ENCODE results near the gene GULP1.

GRCh38 chr2:188622601-188623260 is 331.1 kb downstream of the GULP1 start:
- no peak for TF ChIP-seq CTCF (IDR thresholded peaks at IDR 0.05 in 2 of 3, conservative IDR thresholded peaks at IDR 0.05 in 1 of 3; ENCODE audit: borderline replicate concordance in 1 of 3, insufficient read depth in 1 of 3, low read depth in 2 of 3, low read length in 2 of 3)
- no peak for TF ChIP-seq EZH2phosphoT487 (IDR thresholded peaks at IDR 0.05; ENCODE audit: borderline replicate concordance)
- no peak for TF ChIP-seq EZH2 (IDR thresholded peaks at IDR 0.05)
- no peak for TF ChIP-seq POLR2A (IDR thresholded peaks at IDR 0.05; ENCODE audit: borderline replicate concordance, extremely low read depth, insufficient read depth, insufficient read length)
- no peak for TF ChIP-seq ZNF274 (IDR thresholded peaks at IDR 0.05; ENCODE audit: low read depth, low read length)
- TF ChIP-seq ELF1 (IDR thresholded peaks at IDR 0.05; ENCODE audit: borderline replicate concordance, low read depth): no peak
- no peak for TF ChIP-seq MAX (IDR thresholded peaks at IDR 0.05)
- no peak for TF ChIP-seq CBX3 (IDR thresholded peaks at IDR 0.05; ENCODE audit: low read depth)
- no peak for TF ChIP-seq POLR2AphosphoS5 (IDR thresholded peaks at IDR 0.05; ENCODE audit: low read depth, low read length)
- no peak for TF ChIP-seq SIN3A (IDR thresholded peaks at IDR 0.05; ENCODE audit: low read depth)
- no peak for TF ChIP-seq REST (IDR thresholded peaks at IDR 0.05; ENCODE audit: low read depth)
